Small intestine (tissue), 7 donors: ENCODE data around the gene LTBP1. TPM values are rescaled to one million over a fixed set of nuclear protein-coding genes. Genes with fewer than 3 reads are reported as not detected.

Experiments
- DNase-seq, 2 donors: peaks; one replicate each; pipeline versions ENCODE4 v3.0.0 to v3.0.0-alpha.2; 2013
- FAIRE-seq: peaks from 2 replicates; lab custom pipeline; 2012; peaks lifted over from hg19 to GRCh38; lab: Jason Lieb, UNC
- H3K27ac ChIP-seq, 3 donors: one replicate each; pipeline ENCODE4 v1.5.1; 2013; ENCODE audit warnings: low read length in 2 of 3, mild to moderate bottlenecking in 2 of 3, control low read depth in 1 of 3, inconsistent platforms in 1 of 3, low read depth in 1 of 3, moderate library complexity in 1 of 3
- H3K27me3 ChIP-seq, 3 donors: one replicate each; pipeline ENCODE4 v1.6.1; 2013; ENCODE audit warnings: low read length in 3 of 3, inconsistent platforms in 1 of 3; ENCODE audit not compliant: control insufficient read depth in 3 of 3, insufficient read depth in 3 of 3
- H3K36me3 ChIP-seq, 3 donors: one replicate each; pipeline ENCODE4 v1.6.1; 2013; ENCODE audit warnings: low read length in 3 of 3, inconsistent platforms in 1 of 3, low read depth in 1 of 3, mild to moderate bottlenecking in 1 of 3, moderate library complexity in 1 of 3; ENCODE audit not compliant: control insufficient read depth in 3 of 3, insufficient read depth in 2 of 3
- H3K4me1 ChIP-seq, 3 donors: one replicate each; pipeline ENCODE4 v1.6.1; 2013; ENCODE audit warnings: low read length in 2 of 3, inconsistent platforms in 1 of 3, low read depth in 1 of 3, mild to moderate bottlenecking in 1 of 3, moderate library complexity in 1 of 3; ENCODE audit not compliant: control insufficient read depth in 3 of 3, insufficient read depth in 2 of 3
- H3K4me3 ChIP-seq, 3 donors: one replicate each; pipeline ENCODE4 v1.5.1; 2013; ENCODE audit warnings: low read length in 3 of 3, control low read depth in 1 of 3, inconsistent platforms in 1 of 3, low read depth in 1 of 3, mild to moderate bottlenecking in 1 of 3, moderate library complexity in 1 of 3
- H3K9me3 ChIP-seq, 2 donors: one replicate each; pipeline ENCODE4 v1.6.1; 2013; ENCODE audit warnings: low read depth in 1 of 2, low read length in 1 of 2; ENCODE audit not compliant: control insufficient read depth in 2 of 2, insufficient read depth in 1 of 2
- WGBS, 3 donors: extraction: QIAGEN DNeasy Blood & Tissue Kit; methylation state at CpG; one replicate each; pipeline ENCODE4 v1.1.7; 2013; 5-methylcytosine and 5-hydroxymethylcytosine counted together
- polyA plus RNA-seq, 4 donors: library from polyadenylated mRNA; stranded (reverse) in 3 of 4; unstranded in 1 of 4; fragments of 200-250 nt in 3 of 4; fragments of 120-200 nt in 1 of 4; gene quantifications; one replicate each; pipeline versions ENCODE4 v1.2.1 to v1.2.3, GENCODE V29; 2013
- donor health status: healthy with polysubstance abuse.
- donor health status: control.
- donor health status: control.
- donor health status: Bipolar disorder and iron deficiency.
- donor health status: healthy.

The LTBP1 gene
- polyA plus RNA-seq, 4 donors, result 0.67 to 12.1 (median 6.1) TPM

DNA sequence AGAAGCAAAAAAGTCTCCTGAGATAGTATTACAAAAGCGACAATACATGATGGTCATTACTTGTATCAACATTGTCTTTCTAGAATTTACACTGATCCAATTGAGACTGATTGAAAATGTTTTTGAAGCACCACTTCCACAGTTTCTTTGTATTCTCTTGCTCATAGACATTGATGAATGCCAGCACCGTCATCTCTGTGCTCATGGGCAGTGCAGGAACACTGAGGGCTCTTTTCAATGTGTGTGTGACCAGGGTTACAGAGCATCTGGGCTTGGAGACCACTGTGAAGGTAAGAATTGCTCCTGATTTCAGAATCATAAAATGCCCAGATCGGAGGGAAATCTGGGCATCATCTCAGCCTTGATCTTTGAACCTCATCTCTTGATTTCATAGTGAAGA, 354.6 kb downstream of the LTBP1 start:
- no peaks in the 10 kb centered on the region for H3K27me3 ChIP-seq
- WGBS, 3 donors, result 91 to 93% (median 93%) methylated on average over 3 of the region's 3 CpGs
- no peak overlapping the region for H3K4me3 ChIP-seq
- H3K4me1 ChIP-seq, result no peaks in the 10 kb centered on the region
- DNase-seq (no peak), FAIRE-seq (no peak)
- H3K9me3 ChIP-seq, result no peaks in the 10 kb centered on the region
- no peak overlapping the region for H3K27ac ChIP-seq
- H3K36me3 ChIP-seq, result no peaks in the 10 kb centered on the region

DNA sequence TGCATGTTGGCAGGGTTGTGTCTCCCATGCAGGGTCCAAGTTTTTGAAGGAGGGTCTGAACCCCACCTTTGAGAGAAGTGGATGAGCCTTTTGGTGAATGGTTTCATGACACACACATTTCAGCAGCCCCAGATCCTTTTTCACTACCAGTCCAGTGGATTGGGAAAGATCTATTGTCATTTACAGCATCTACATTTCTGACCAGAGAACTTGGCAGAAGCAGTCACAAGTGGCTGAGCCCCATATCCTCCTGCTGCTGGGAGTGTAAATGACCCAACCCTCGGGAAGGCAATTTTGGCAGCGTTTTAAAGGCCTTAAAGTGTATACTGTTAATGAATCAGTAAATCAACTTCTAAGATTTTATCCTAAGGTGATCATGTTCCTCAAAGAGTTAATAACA, 355.6 kb downstream of the LTBP1 start:
- no peaks in the 10 kb centered on the region for H3K4me1 ChIP-seq
- H3K27me3 ChIP-seq, result no peaks in the 10 kb centered on the region
- H3K36me3 ChIP-seq, result no peaks in the 10 kb centered on the region
- H3K9me3 ChIP-seq, result no peaks in the 10 kb centered on the region
- no peak overlapping the region for H3K4me3 ChIP-seq
- no peak overlapping the region for H3K27ac ChIP-seq
- FAIRE-seq (no peak), DNase-seq (no peak)
- WGBS, 3 donors, result 76 to 88% (median 81%) methylated on average over 2 of the region's 2 CpGs

DNA sequence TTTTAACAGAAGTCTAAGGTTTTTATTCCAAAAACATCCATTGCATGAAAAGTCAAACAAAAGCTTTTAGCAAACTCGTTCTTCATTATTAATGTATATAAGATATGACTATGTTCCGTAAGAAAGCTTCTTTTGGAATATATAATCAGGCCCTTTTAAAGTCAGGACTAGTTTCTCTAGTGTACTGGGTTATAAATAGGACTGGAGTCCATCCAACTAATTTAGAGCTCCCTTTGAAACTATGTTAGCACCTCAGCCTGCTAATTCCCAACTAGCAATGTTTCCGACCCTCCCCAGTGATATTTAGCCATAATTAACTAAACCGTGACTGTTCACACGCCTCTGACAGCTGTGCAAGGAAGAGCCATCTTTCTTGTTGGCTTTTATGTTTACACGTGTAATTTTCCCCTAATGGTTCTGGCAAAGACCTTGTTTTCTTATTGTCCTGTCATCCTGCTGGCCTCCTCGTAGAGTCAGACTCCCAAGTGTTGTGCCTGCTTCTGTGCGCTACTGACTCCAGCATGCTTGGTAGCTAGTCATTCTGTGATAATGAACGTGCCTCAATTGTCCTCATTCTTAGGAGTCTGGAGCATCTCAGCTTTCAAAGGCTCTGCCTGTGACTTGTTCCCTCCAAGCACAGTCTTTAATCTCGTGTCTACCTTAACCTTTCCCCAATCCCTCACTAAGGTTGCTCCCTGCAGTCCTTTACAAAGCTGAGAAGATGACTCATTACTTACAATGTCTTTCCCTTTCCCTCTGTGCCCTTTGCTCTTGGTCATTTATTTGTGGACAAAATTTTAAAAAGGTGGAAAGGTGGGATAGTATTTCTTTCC, 357.5 kb downstream of the LTBP1 start:
- H3K9me3 ChIP-seq, result no peaks in the 10 kb centered on the region
- FAIRE-seq (no peak), DNase-seq (no peak)
- no peaks in the 10 kb centered on the region for H3K36me3 ChIP-seq
- WGBS, 3 donors, result 71 to 79% (median 78%) methylated on average over 10 of the region's 10 CpGs
- H3K27me3 ChIP-seq, result no peaks in the 10 kb centered on the region
- H3K4me3 ChIP-seq, result no peak overlapping the region
- H3K4me1 ChIP-seq, result no peaks in the 10 kb centered on the region
- no peak overlapping the region for H3K27ac ChIP-seq

DNA sequence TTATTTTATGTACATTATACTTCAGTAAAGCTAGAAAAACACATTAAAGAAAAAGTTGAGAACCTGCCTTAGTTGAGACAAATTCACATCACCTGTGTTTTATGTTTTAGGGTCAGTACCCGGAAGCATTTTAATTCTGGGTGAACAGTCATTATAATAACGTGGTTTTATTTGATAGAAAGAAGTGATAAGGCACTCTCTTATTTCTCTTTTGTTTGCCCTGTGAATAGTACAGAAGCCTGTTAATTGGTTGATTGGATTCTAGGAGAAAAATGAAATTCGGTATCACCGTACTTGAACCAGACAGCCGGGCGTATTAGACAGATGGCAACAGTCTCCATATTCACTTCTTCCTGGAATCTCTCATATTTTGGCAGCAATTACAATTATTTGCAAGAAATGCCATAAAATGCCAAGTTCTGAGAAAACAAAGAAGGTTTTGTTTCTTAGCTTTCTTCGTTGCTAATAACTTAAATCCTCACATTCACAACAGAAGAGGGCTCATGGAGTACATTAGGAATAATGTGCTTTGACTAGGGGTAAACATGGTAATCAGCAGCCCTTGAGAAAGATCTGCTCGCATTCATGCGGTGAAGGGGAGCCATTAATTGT, 361.0 kb downstream of the LTBP1 start:
- H3K27me3 ChIP-seq, result no peaks in the 10 kb centered on the region
- no peak for DNase-seq
- WGBS, 3 donors, result 78 to 85% (median 85%) methylated on average over 9 of the region's 9 CpGs
- FAIRE-seq, result no peak
- H3K27ac ChIP-seq, result no peak overlapping the region
- no peak overlapping the region for H3K4me3 ChIP-seq
- no peaks in the 10 kb centered on the region for H3K9me3 ChIP-seq
- H3K4me1 ChIP-seq, result no peaks in the 10 kb centered on the region
- no peaks in the 10 kb centered on the region for H3K36me3 ChIP-seq

DNA sequence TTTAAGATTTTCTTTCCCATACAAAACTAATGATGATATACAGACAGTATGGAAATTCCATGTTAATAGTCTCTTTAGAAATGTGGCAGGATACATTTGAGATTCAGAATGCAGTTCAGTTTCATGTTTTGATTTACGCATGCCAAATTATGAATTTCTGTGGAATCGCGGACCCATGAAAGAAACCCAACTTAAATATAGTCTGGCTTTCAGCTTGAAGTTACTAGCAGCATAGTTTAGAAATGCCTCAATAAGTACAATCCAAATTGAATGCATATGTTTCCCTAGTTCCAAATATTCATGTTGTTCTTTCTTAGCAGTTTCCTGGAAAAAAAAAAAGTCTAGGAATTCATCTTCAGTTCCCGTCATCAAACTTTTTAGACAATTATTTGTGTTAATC, 365.6 kb downstream of the LTBP1 start:
- H3K4me1 ChIP-seq, result no peaks in the 10 kb centered on the region
- no peak overlapping the region for H3K4me3 ChIP-seq
- no peaks in the 10 kb centered on the region for H3K9me3 ChIP-seq
- no peaks in the 10 kb centered on the region for H3K36me3 ChIP-seq
- 88 to 97% (median 95%) methylated on average over 4 of the region's 4 CpGs for WGBS, 3 donors
- DNase-seq (no peak), FAIRE-seq (no peak)
- H3K27ac ChIP-seq, result no peak overlapping the region
- H3K27me3 ChIP-seq, result no peaks in the 10 kb centered on the region

DNA sequence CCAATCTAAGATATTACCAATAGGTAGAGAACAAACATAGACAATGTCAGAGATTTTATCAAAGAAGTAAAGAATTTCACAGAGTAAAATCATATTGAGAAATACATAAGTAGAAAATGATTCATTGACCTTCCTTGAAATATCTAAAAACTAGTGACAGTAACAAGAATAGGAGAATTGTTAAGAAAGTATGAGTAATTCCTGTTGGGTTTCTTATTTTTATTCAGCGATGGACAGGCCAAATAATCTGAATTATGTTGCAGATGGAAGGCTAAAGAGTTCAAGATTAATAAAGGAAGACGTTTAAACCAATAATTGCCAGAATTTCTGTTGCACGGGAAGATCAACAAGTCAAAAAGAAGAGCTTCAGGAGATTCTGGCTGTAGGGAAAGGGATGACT, 366.3 kb downstream of the LTBP1 start:
- Histone ChIP-seq H3K9me3 (no peaks in the 10 kb centered on the region), H3K4me3 (no peak overlapping the region), H3K27ac (no peak overlapping the region), H3K27me3 (no peaks in the 10 kb centered on the region), H3K36me3 (no peaks in the 10 kb centered on the region), H3K4me1 (no peaks in the 10 kb centered on the region)
- WGBS, 3 donors, result 83 to 87% (median 86%) methylated on average over 3 of the region's 3 CpGs
- no peak for FAIRE-seq
- no peak for DNase-seq

DNA sequence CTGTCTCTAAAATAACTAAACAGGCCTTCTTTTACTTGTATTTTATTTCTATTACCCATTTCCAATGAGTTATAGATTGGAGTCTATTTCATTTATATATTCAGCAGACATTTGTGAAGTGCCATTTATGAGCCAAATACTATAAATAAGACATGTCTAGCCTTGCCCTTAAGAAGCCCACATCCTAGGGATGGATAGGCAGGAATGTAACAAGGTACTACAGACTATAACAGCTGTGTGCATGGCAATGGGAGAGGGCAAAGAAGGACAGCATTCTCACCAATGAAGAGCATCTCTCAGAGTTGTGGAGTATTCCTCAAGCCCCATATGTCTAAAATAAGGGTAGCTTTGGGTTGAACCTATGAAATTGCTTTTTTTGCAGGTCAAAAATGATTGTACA, 367.8 kb downstream of the LTBP1 start:
- no peak overlapping the region for H3K27ac ChIP-seq
- no peaks in the 10 kb centered on the region for H3K27me3 ChIP-seq
- no peaks in the 10 kb centered on the region for H3K4me1 ChIP-seq
- H3K4me3 ChIP-seq, result no peak overlapping the region
- DNase-seq (no peak), FAIRE-seq (no peak)
- H3K36me3 ChIP-seq, result no peaks in the 10 kb centered on the region
- H3K9me3 ChIP-seq, result no peaks in the 10 kb centered on the region

DNA sequence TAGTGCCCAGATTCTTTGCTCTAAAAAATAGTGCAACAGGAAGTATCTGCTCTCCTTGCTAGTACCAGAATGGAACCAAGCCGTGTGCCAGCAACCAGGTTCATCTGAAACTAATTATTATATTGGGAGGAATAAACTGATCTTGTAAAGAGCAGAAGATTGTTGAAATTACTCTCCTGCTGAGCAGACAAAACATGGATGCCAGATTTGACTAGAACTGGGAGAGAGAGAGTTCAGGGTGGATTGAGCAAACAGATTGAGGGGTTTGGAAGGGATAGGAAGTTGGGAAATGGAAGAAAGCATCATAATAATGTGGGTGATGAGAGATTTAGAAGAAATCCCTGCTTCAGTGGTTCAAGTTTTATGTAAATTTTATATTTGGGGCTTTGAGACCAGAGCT, 369.6 kb downstream of the LTBP1 start:
- H3K36me3 ChIP-seq, result no peaks in the 10 kb centered on the region
- 78 to 84% (median 81%) methylated on average over 1 of the region's 1 CpG for WGBS, 3 donors
- no peak overlapping the region for H3K27ac ChIP-seq
- no peaks in the 10 kb centered on the region for H3K27me3 ChIP-seq
- H3K4me1 ChIP-seq, result no peaks in the 10 kb centered on the region
- H3K9me3 ChIP-seq, result no peaks in the 10 kb centered on the region
- no peak for FAIRE-seq
- no peak overlapping the region for H3K4me3 ChIP-seq
- no peak for DNase-seq
